HEK293 (cell line): ENCODE measurements around the gene BST1.

Source experiments
- CTCF ChIA-PET: fragments of 350-600 bp; formaldehyde crosslinking; extraction: SDS; loops from one replicate; lab custom pipeline; 2021; ENCODE audit warnings: antibody characterized with exemption; lab: Yijun Ruan, JAX
- POLR2A ChIA-PET: fragments of 300-600 bp; formaldehyde crosslinking; extraction: SDS; loops from one replicate; lab custom pipeline; 2020; ENCODE audit warnings: antibody characterized with exemption, inconsistent platforms; lab: Yijun Ruan, JAX
- H3K27ac ChIP-seq: fragments of 200-500 bp; sonication (Bioruptor generic); 2 replicates; pipeline ENCODE4 v1.5.1; 2014; ENCODE audit warnings: low read depth, low read length, control low read depth, inconsistent platforms; ENCODE audit errors: extremely low read depth
- H3K36me3 ChIP-seq, 2 experiments: fragments of 200-500 bp in 1 of 2; sonication (Bioruptor generic) in 1 of 2; 1 replicate in 1 of 2; 2 replicates in 1 of 2; pipeline ENCODE4 v1.5.1; 2014 to 2017; ENCODE audit warnings: inconsistent platforms in 2 of 2, low read length in 2 of 2; ENCODE audit not compliant: control insufficient read depth in 2 of 2, insufficient read depth in 1 of 2
- H3K4me1 ChIP-seq: fragments of 200-500 bp; sonication (Bioruptor generic); 2 replicates; pipeline ENCODE4 v1.5.1; 2014; ENCODE audit warnings: mild to moderate bottlenecking, low read length, inconsistent platforms; ENCODE audit not compliant: control insufficient read depth, insufficient read depth
- H3K4me3 ChIP-seq: 2 replicates; pipeline ENCODE4 v1.5.1; 2011; ENCODE audit warnings: low read depth, mild to moderate bottlenecking, control low read depth, low read length, moderate library complexity
- H3K9me3 ChIP-seq: fragments of 200-500 bp; sonication (Bioruptor generic); 2 replicates; pipeline ENCODE4 v1.5.1; 2014; ENCODE audit warnings: low read depth, low read length, inconsistent platforms; ENCODE audit not compliant: control insufficient read depth, insufficient read depth
- MZF1 ChIP-seq: fragments of 450-650 bp; formaldehyde crosslinking; IDR thresholded peaks from 2 replicates; pipeline ENCODE4 v1.5.1; 2017; ENCODE audit warnings: missing biosample characterization, missing genetic modification characterization, borderline replicate concordance
- SCRT2 ChIP-seq: fragments of 450-650 bp; formaldehyde crosslinking; IDR thresholded peaks from 2 replicates; pipeline ENCODE4 v1.5.1; 2016; ENCODE audit warnings: missing biosample characterization, missing genetic modification characterization
- SP3 ChIP-seq: fragments of 450-650 bp; formaldehyde crosslinking; IDR thresholded peaks from 2 replicates; pipeline ENCODE4 v1.5.1; 2016; ENCODE audit warnings: missing biosample characterization, missing genetic modification characterization
- ZNF223 ChIP-seq: fragments of 450-650 bp; formaldehyde crosslinking; IDR thresholded peaks from 2 replicates; pipeline ENCODE4 v1.5.1; 2016; ENCODE audit warnings: missing biosample characterization, missing genetic modification characterization
- ZNF510 ChIP-seq: fragments of 450-650 bp; formaldehyde crosslinking; IDR thresholded peaks from 2 replicates; pipeline ENCODE4 v1.5.1; 2018; ENCODE audit warnings: mild to moderate bottlenecking, missing genetic modification characterization, missing biosample characterization; ENCODE audit not compliant: insufficient replicate concordance
- ZNF529 ChIP-seq: fragments of 450-650 bp; formaldehyde crosslinking; IDR thresholded peaks from 2 replicates; pipeline ENCODE4 v1.5.1; 2017; ENCODE audit warnings: missing genetic modification characterization, missing biosample characterization; ENCODE audit not compliant: insufficient replicate concordance
- ZNF561 ChIP-seq: fragments of 450-650 bp; IDR thresholded peaks from 2 replicates; pipeline ENCODE4 v1.5.1; 2018; ENCODE audit warnings: missing biosample characterization, missing genetic modification characterization, borderline replicate concordance
- ZNF623 ChIP-seq: fragments of 450-650 bp; formaldehyde crosslinking; IDR thresholded peaks from 2 replicates; pipeline ENCODE4 v1.5.1; 2016; ENCODE audit warnings: missing biosample characterization, missing genetic modification characterization
- ZNF624 ChIP-seq: fragments of 450-650 bp; formaldehyde crosslinking; IDR thresholded peaks from 2 replicates; pipeline ENCODE4 v1.5.1; 2017; ENCODE audit warnings: missing biosample characterization, missing genetic modification characterization
- ZNF701 ChIP-seq: fragments of 450-650 bp; formaldehyde crosslinking; IDR thresholded peaks from 2 replicates; pipeline ENCODE4 v1.5.1; 2016; ENCODE audit warnings: missing biosample characterization, missing genetic modification characterization
- ZNF747 ChIP-seq: fragments of 450-650 bp; formaldehyde crosslinking; IDR thresholded peaks from 2 replicates; pipeline ENCODE4 v1.5.1; 2016; ENCODE audit warnings: missing biosample characterization, missing genetic modification characterization
- ZNF776 ChIP-seq: fragments of 450-650 bp; formaldehyde crosslinking; IDR thresholded peaks from 2 replicates; pipeline ENCODE4 v1.5.0; 2017; ENCODE audit warnings: missing biosample characterization, missing genetic modification characterization, borderline replicate concordance
- TF ChIP-seq, protein P1 (sequence below): fragments of 450-650 bp; formaldehyde crosslinking; IDR thresholded peaks from 2 replicates; pipeline ENCODE4 v1.5.1; 2016; ENCODE audit warnings: missing biosample characterization, missing genetic modification characterization
- TF ChIP-seq, protein P2 (sequence below): fragments of 450-650 bp; formaldehyde crosslinking; IDR thresholded peaks from 2 replicates; pipeline ENCODE4 v1.5.1; 2016; ENCODE audit warnings: missing biosample characterization, missing genetic modification characterization
- TF ChIP-seq, protein P3 (sequence below): fragments of 450-650 bp; formaldehyde crosslinking; IDR thresholded peaks from 2 replicates; pipeline ENCODE4 v1.5.1; 2016; ENCODE audit warnings: missing biosample characterization, missing genetic modification characterization
- TF ChIP-seq, protein P4 (sequence below): fragments of 450-650 bp; formaldehyde crosslinking; IDR thresholded peaks from 2 replicates; pipeline ENCODE4 v1.5.1; 2016; ENCODE audit warnings: missing biosample characterization, missing genetic modification characterization, low read depth
- TF ChIP-seq, protein P5 (sequence below): fragments of 450-650 bp; formaldehyde crosslinking; IDR thresholded peaks from 2 replicates; pipeline ENCODE4 v1.5.1; 2016; ENCODE audit warnings: missing biosample characterization, missing genetic modification characterization
- TF ChIP-seq, protein P6 (sequence below): fragments of 450-650 bp; formaldehyde crosslinking; IDR thresholded peaks from 2 replicates; pipeline ENCODE4 v1.5.1; 2016; ENCODE audit warnings: missing biosample characterization, missing genetic modification characterization, borderline replicate concordance

Gene BST1

DNA sequence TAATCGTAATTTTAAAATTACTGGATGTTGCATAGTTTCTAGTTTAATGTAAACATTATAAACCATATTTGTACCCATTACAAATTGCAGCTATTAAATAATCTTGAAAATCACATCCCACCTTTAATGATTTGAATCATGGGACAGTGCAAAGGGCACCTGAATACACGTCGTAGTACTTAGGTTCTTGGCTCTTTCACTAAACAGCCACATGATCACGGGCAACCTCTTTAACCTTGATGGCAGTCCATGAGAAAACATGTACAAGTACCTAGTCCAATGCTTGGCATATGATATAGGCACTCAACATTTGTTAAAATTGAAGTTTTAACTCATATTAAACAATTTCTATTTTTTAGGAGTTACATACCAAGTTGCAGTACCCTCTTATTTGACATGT is 35.9 kb upstream of the BST1 start (continued):
- TF ChIP-seq, protein P1, sequence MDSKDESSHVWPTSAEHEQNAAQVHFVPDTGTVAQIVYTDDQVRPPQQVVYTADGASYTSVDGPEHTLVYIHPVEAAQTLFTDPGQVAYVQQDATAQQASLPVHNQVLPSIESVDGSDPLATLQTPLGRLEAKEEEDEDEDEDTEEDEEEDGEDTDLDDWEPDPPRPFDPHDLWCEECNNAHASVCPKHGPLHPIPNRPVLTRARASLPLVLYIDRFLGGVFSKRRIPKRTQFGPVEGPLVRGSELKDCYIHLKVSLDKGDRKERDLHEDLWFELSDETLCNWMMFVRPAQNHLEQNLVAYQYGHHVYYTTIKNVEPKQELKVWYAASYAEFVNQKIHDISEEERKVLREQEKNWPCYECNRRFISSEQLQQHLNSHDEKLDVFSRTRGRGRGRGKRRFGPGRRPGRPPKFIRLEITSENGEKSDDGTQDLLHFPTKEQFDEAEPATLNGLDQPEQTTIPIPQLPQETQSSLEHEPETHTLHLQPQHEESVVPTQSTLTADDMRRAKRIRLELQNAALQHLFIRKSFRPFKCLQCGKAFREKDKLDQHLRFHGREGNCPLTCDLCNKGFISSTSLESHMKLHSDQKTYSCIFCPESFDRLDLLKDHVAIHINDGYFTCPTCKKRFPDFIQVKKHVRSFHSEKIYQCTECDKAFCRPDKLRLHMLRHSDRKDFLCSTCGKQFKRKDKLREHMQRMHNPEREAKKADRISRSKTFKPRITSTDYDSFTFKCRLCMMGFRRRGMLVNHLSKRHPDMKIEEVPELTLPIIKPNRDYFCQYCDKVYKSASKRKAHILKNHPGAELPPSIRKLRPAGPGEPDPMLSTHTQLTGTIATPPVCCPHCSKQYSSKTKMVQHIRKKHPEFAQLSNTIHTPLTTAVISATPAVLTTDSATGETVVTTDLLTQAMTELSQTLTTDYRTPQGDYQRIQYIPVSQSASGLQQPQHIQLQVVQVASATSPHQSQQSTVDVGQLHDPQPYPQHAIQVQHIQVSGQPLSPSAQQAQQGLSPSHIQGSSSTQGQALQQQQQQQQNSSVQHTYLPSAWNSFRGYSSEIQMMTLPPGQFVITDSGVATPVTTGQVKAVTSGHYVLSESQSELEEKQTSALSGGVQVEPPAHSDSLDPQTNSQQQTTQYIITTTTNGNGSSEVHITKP = no peak
- TF ChIP-seq ZNF776 = no peak
- TF ChIP-seq, protein P2, sequence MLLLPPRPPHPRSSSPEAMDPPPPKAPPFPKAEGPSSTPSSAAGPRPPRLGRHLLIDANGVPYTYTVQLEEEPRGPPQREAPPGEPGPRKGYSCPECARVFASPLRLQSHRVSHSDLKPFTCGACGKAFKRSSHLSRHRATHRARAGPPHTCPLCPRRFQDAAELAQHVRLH (tag by site-specific recombination) = no peak
- TF ChIP-seq ZNF561 = no peak
- TF ChIP-seq ZNF747 (tag by site-specific recombination) = no peak
- no peak for TF ChIP-seq ZNF623
- TF ChIP-seq MZF1 = no peak

DNA sequence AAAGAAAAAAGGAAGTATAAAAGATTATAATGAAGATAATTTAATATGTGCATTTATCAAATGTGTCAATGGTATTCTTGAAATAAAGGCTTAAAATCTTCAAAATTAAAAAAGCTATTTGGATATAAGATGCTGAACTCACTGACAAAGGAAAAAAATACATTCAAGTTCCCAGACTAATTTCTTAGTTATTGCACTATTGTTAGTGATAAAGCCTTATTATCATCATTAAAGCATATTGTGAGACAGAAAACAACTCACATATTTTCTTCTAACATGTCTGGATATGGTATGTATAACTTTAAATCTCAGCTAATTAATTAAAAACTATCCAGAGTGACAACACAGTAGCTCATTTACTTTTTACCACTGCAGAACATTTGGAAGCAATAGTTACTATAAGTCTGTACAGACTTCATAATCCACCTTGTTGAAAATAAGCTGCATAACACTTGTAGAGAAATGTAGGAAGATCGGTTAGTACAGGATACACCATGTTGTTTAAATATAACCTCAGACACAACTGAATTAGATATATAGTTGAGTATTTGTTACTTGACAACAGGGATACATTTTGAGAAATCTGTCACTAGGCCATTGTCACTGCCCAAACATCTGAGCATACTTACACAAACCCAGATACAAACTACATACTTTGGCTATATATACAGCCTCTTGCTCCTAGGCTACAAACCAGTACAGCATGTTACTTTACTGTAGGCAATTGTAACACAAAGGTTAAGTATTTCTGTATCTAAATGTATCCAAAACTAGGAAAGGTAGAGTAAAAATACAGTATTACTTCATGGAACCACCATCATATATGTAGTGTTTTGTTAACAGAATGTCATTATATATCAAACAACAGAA is 34.1 kb upstream of the BST1 start:
- Histone ChIP-seq H3K36me3 (peaks cover 0 to 26% of the 10 kb centered on the region in 2 experiments; a peak in 1 of 3 replicates), H3K4me1 (no peaks in the 10 kb centered on the region), H3K4me3 (no peak overlapping the region), H3K27ac (no peak overlapping the region), H3K9me3 (no peaks in the 10 kb centered on the region)
- TF ChIP-seq SCRT2 (tag by site-specific recombination) (no peak), ZNF701 (tag by site-specific recombination) (no peak), ZNF529 (tag by site-specific recombination) (no peak), ZNF624 (no peak), ZNF510 (tag by site-specific recombination) (no peak), SP3 (tag by site-specific recombination) (no peak), ZNF223 (tag by site-specific recombination) (no peak)
- TF ChIP-seq, protein P3, sequence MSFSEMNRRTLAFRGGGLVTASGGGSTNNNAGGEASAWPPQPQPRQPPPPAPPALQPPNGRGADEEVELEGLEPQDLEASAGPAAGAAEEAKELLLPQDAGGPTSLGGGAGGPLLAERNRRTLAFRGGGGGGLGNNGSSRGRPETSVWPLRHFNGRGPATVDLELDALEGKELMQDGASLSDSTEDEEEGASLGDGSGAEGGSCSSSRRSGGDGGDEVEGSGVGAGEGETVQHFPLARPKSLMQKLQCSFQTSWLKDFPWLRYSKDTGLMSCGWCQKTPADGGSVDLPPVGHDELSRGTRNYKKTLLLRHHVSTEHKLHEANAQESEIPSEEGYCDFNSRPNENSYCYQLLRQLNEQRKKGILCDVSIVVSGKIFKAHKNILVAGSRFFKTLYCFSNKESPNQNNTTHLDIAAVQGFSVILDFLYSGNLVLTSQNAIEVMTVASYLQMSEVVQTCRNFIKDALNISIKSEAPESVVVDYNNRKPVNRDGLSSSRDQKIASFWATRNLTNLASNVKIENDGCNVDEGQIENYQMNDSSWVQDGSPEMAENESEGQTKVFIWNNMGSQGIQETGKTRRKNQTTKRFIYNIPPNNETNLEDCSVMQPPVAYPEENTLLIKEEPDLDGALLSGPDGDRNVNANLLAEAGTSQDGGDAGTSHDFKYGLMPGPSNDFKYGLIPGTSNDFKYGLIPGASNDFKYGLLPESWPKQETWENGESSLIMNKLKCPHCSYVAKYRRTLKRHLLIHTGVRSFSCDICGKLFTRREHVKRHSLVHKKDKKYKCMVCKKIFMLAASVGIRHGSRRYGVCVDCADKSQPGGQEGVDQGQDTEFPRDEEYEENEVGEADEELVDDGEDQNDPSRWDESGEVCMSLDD = no peak
- TF ChIP-seq, protein P4, sequence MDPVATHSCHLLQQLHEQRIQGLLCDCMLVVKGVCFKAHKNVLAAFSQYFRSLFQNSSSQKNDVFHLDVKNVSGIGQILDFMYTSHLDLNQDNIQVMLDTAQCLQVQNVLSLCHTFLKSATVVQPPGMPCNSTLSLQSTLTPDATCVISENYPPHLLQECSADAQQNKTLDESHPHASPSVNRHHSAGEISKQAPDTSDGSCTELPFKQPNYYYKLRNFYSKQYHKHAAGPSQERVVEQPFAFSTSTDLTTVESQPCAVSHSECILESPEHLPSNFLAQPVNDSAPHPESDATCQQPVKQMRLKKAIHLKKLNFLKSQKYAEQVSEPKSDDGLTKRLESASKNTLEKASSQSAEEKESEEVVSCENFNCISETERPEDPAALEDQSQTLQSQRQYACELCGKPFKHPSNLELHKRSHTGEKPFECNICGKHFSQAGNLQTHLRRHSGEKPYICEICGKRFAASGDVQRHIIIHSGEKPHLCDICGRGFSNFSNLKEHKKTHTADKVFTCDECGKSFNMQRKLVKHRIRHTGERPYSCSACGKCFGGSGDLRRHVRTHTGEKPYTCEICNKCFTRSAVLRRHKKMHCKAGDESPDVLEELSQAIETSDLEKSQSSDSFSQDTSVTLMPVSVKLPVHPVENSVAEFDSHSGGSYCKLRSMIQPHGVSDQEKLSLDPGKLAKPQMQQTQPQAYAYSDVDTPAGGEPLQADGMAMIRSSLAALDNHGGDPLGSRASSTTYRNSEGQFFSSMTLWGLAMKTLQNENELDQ = no peak
- TF ChIP-seq, protein P5, sequence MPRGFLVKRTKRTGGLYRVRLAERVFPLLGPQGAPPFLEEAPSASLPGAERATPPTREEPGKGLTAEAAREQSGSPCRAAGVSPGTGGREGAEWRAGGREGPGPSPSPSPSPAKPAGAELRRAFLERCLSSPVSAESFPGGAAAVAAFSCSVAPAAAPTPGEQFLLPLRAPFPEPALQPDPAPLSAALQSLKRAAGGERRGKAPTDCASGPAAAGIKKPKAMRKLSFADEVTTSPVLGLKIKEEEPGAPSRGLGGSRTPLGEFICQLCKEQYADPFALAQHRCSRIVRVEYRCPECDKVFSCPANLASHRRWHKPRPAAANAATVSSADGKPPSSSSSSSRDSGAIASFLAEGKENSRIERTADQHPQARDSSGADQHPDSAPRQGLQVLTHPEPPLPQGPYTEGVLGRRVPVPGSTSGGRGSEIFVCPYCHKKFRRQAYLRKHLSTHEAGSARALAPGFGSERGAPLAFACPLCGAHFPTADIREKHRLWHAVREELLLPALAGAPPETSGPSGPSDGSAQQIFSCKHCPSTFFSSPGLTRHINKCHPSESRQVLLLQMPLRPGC = no peak
- TF ChIP-seq, protein P6, sequence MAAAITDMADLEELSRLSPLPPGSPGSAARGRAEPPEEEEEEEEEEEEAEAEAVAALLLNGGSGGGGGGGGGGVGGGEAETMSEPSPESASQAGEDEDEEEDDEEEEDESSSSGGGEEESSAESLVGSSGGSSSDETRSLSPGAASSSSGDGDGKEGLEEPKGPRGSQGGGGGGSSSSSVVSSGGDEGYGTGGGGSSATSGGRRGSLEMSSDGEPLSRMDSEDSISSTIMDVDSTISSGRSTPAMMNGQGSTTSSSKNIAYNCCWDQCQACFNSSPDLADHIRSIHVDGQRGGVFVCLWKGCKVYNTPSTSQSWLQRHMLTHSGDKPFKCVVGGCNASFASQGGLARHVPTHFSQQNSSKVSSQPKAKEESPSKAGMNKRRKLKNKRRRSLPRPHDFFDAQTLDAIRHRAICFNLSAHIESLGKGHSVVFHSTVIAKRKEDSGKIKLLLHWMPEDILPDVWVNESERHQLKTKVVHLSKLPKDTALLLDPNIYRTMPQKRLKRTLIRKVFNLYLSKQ (tag by site-specific recombination) = no peak
- CTCF ChIA-PET = interaction anchor here (0.6 kb wide), 1 partner anchor 650 kb away, joined by 3 read pairs; no protein-coding TSS in a partner anchor
- POLR2A ChIA-PET = no interaction called here
